OCI-LY1 (cell line): ENCODE data around the gene CYP51A1.

Experiments
- CTCF ChIP-seq: fragments of 200-600 bp; sonication (generic), shearing (Covaris generic); IDR thresholded peaks from 2 replicates; pipeline ENCODE4 v1.5.1; 2017; ENCODE audit warnings: mild to moderate bottlenecking, antibody characterized with exemption, low read length, moderate library complexity, mixed read lengths
- EZH2 ChIP-seq: fragments of 200-600 bp; sonication (generic), shearing (Covaris generic); IDR thresholded peaks from 2 replicates; pipeline ENCODE4 v1.8.0; 2017; ENCODE audit warnings: borderline replicate concordance, mixed run types, mild to moderate bottlenecking, antibody characterized with exemption, low read length, moderate library complexity, mixed read lengths

- no peak for TF ChIP-seq CTCF
- TF ChIP-seq EZH2, result no peak
These were observed 3.3 kb upstream of the CYP51A1 start for GRCh38 chr7:92137557-92137956.
